ENCODE measurements around the gene VPS37B. TPM values are rescaled to one million over a fixed set of nuclear protein-coding genes. Genes with fewer than 3 reads are reported as not detected.

The VPS37B gene
- total RNA-seq, 2 experiments from 2014 or later: 17.8 to 18.4 TPM

DNA sequence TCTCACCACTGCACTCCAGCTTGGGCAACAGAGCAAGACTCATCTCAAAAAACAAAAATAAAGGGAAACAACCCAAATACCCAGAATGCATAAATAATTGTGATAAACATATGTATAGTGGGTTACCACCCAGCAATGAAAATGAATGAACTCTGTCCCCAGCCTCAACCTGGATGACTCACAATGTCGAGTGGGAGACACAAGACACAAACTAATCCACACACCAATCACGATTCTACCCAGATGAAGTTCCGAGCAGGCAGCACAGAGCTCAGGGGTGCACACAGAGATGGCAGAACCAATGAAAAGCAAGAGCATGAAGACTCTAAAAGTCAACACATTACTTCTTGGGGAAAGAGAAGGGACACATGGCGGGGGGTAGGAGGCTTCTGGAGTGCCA lies 43.2 kb upstream of the VPS37B start:
- Mint-ChIP-seq H3K27ac (no peak overlapping the region), H3K9me3 (no peaks in the 10 kb centered on the region), H3K4me1 (ENCODE audit: low read depth) (peaks cover 6% of the 10 kb centered on the region), H3K27me3 (no peaks in the 10 kb centered on the region), H3K36me3 (ENCODE audit: low read depth) (no peaks in the 10 kb centered on the region), H3K4me3 (no peak overlapping the region)
- intact Hi-C loops (cut with micrococcal nuclease): no loop called here
- CTCF ChIA-PET: no interaction called here
- POLR2A ChIA-PET: interaction anchor here (0.9 kb wide), 1 partner anchor 103 kb away, joined by 3 read pairs; no protein-coding TSS in a partner anchor
- TF ChIP-seq, protein P1, sequence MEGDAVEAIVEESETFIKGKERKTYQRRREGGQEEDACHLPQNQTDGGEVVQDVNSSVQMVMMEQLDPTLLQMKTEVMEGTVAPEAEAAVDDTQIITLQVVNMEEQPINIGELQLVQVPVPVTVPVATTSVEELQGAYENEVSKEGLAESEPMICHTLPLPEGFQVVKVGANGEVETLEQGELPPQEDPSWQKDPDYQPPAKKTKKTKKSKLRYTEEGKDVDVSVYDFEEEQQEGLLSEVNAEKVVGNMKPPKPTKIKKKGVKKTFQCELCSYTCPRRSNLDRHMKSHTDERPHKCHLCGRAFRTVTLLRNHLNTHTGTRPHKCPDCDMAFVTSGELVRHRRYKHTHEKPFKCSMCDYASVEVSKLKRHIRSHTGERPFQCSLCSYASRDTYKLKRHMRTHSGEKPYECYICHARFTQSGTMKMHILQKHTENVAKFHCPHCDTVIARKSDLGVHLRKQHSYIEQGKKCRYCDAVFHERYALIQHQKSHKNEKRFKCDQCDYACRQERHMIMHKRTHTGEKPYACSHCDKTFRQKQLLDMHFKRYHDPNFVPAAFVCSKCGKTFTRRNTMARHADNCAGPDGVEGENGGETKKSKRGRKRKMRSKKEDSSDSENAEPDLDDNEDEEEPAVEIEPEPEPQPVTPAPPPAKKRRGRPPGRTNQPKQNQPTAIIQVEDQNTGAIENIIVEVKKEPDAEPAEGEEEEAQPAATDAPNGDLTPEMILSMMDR (IDR thresholded peaks at IDR 0.05): no peak
- DNase-seq (no peak), ATAC-seq (no peak)

DNA sequence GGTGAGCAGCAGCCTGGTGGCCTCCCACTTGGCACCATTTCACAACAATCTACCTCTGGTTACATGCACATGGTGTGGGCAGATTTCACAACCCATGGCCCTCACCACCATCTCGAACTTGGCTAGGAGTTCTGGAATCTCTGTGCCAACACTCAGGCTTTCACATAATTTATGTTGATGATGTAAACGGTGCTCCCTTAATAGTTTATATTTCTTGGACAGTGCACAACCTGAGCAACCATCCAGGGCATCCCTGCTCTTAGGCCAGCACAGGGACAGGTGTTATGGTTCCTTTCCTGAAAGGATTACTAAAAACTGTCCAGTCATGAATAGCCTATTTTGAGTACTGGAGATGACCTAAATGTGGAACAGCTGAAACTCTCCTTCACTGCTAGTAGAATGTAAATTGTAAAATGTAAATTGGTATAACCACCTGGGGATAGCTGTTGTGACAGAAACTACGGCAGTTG lies 41.7 kb upstream of the VPS37B start:
- H3K4me3 Mint-ChIP-seq: no peak overlapping the region
- ChIA-PET POLR2A (no interaction called here), CTCF (no interaction called here)
- DNase-seq (no peak), ATAC-seq (no peak)
- no peaks in the 10 kb centered on the region for H3K27me3 Mint-ChIP-seq
- H3K4me1 Mint-ChIP-seq (ENCODE audit: low read depth): no peaks in the 10 kb centered on the region
- TF ChIP-seq, protein P1 (IDR thresholded peaks at IDR 0.05): no peak
- no peak overlapping the region for H3K27ac Mint-ChIP-seq
- intact Hi-C loops (cut with micrococcal nuclease): no loop called here
- no peaks in the 10 kb centered on the region for H3K36me3 Mint-ChIP-seq (ENCODE audit: low read depth)
- H3K9me3 Mint-ChIP-seq: no peaks in the 10 kb centered on the region

DNA sequence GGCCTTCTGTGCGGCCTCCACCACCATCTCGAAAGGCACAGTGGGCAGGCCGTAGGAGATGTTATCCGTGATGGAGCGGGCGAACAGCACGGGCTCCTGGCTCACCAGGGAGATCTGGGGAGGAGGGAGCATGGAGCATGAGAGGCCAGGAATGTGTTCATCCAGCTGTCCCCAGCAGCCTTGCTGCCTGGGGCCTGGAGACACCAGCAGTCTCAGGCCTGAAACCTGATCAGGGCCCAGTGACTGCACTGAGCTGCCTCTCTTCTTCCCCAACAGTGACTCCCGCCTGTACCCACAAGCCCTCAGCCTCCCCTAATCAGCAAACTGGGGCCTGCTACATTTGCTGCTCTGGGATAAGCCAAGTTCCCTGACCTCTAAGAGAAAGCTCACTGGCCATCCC lies 39.4 kb upstream of the VPS37B start:
- no peak for ATAC-seq
- POLR2A ChIA-PET: no interaction called here

DNA sequence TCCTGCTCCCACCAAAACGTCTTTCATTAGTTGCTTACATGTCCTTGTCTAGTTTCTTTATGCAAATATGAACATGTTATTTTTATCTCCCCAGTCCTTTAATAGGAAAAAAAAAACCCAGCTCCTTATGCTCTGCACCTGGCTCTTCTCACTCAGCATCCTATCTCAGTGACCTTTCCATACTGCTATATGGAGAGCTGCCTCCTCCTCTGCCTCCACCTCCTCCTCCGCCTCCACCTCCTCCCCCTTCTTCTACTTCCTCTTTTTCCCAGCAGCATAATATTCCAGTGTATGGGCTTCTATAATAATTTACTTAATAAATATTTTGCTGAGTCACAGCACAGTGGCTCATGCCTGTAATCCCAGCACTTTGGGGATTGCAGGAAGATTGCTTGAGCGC lies 38.8 kb upstream of the VPS37B start:
- ChIA-PET POLR2A (interaction anchor here (1.1 kb wide), 2 partner anchors 26 to 64 kb away, joined by 3 read pairs; no protein-coding TSS in a partner anchor), CTCF (no interaction called here)
- intact Hi-C loops (cut with micrococcal nuclease): no loop called here
- H3K27me3 Mint-ChIP-seq: no peaks in the 10 kb centered on the region
- no peak overlapping the region for H3K27ac Mint-ChIP-seq
- H3K4me3 Mint-ChIP-seq: no peak overlapping the region
- no peaks in the 10 kb centered on the region for H3K9me3 Mint-ChIP-seq
- TF ChIP-seq, protein P1 (IDR thresholded peaks at IDR 0.05): no peak
- ATAC-seq (no peak), DNase-seq (no peak)
- H3K36me3 Mint-ChIP-seq (ENCODE audit: low read depth): no peaks in the 10 kb centered on the region
- H3K4me1 Mint-ChIP-seq (ENCODE audit: low read depth): no peaks in the 10 kb centered on the region

More for the DNA sequence above, 39.4 kb upstream of the VPS37B start:
- Mint-ChIP-seq H3K27ac (no peak overlapping the region), H3K9me3 (no peaks in the 10 kb centered on the region), H3K36me3 (ENCODE audit: low read depth) (no peaks in the 10 kb centered on the region), H3K4me3 (no peak overlapping the region), H3K27me3 (no peaks in the 10 kb centered on the region), H3K4me1 (ENCODE audit: low read depth) (no peaks in the 10 kb centered on the region)
- CTCF ChIA-PET: no interaction called here
- intact Hi-C loops (cut with micrococcal nuclease): no loop called here
- TF ChIP-seq, protein P1 (IDR thresholded peaks at IDR 0.05): no peak
- DNase-seq: no peak

DNA sequence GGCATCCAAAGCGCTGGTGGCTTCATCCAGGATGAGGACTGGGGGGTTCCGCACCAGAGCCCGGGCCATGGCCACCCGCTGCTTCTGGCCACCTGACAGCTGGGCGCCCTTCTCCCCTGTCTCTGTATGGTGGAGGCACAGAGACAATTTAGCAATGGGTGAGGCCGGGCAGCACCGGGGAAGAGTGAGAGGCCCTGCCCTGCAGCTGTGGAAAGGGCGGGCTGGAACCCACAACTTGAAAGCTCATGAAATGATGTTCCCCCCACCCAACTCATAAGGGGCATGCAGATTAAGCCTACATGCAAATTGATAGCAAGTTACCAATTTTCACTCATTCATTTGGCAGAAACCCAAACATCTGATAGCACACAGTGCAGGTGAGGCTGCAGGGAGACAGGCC lies 36.3 kb upstream of the VPS37B start:
- peaks cover 6% of the 10 kb centered on the region for H3K4me1 Mint-ChIP-seq (ENCODE audit: low read depth)
- POLR2A ChIA-PET: interaction anchor here (1.1 kb wide), 1 partner anchor 36 kb away, joined by 3 read pairs; no protein-coding TSS in a partner anchor
- TF ChIP-seq, protein P1 (IDR thresholded peaks at IDR 0.05): no peak
- H3K4me3 Mint-ChIP-seq: no peak overlapping the region
- ATAC-seq (no peak), DNase-seq (no peak)
- CTCF ChIA-PET: no interaction called here
- H3K36me3 Mint-ChIP-seq (ENCODE audit: low read depth): no peaks in the 10 kb centered on the region
- H3K9me3 Mint-ChIP-seq: no peaks in the 10 kb centered on the region
- H3K27ac Mint-ChIP-seq: no peak overlapping the region
- no peaks in the 10 kb centered on the region for H3K27me3 Mint-ChIP-seq
- intact Hi-C loops (cut with micrococcal nuclease): no loop called here

Measured in activated CD8-positive, alpha-beta T cell treated with anti-CD3 and anti-CD28 coated beads for 36 hours (primary cell).